Liver (tissue), 9 donors: ENCODE measurements around the gene ZFP3. TPM values are rescaled to one million over a fixed set of nuclear protein-coding genes. Genes with fewer than 3 reads are reported as not detected.
"Not testable (repeated sequence)": the region's sequence is repeated elsewhere in the genome, so short reads cannot be mapped to it uniquely, and the experiment has no call there.

Experiments used
- DNase-seq: peaks from one replicate; pipeline ENCODE4 v3.0.0-alpha.2; 2017; ENCODE audit warnings: low spot score
- H3K27ac ChIP-seq, 2 donors: one replicate each; pipeline ENCODE4 v1.7.0; 2013; ENCODE audit warnings: inconsistent platforms in 2 of 2, low read length in 2 of 2, control low read depth in 1 of 2, low read depth in 1 of 2, mild to moderate bottlenecking in 1 of 2
- H3K27me3 ChIP-seq, 4 donors: one replicate each; pipeline versions ENCODE4 v1.6.1 to v1.7.0; 2013; ENCODE audit warnings: low read length in 3 of 4, inconsistent platforms in 1 of 4, mild to moderate bottlenecking in 1 of 4, moderate library complexity in 1 of 4; ENCODE audit not compliant: control insufficient read depth in 4 of 4, insufficient read depth in 4 of 4
- H3K36me3 ChIP-seq, 4 donors: one replicate each; pipeline versions ENCODE4 v1.6.1 to v1.7.0; 2013; ENCODE audit warnings: low read length in 3 of 4, mild to moderate bottlenecking in 3 of 4, low read depth in 1 of 4, moderate library complexity in 1 of 4; ENCODE audit not compliant: control insufficient read depth in 4 of 4, insufficient read depth in 3 of 4
- H3K4me1 ChIP-seq, 4 donors: one replicate each; pipeline versions ENCODE4 v1.6.1 to v1.7.0; 2013; ENCODE audit warnings: low read length in 3 of 4, mild to moderate bottlenecking in 3 of 4, moderate library complexity in 1 of 4; ENCODE audit not compliant: control insufficient read depth in 4 of 4, insufficient read depth in 4 of 4
- H3K4me3 ChIP-seq, 3 donors: one replicate each; pipeline versions ENCODE4 v1.6.1 to v1.7.0; 2013; ENCODE audit warnings: low read length in 3 of 3, control low read depth in 1 of 3, low read depth in 1 of 3, mild to moderate bottlenecking in 1 of 3
- H3K9ac ChIP-seq, 2 donors: one replicate each; pipeline ENCODE4 v1.7.0; 2013; ENCODE audit warnings: low read length in 2 of 2, mild to moderate bottlenecking in 2 of 2, moderate library complexity in 2 of 2, control low read depth in 1 of 2, low read depth in 1 of 2
- H3K9me3 ChIP-seq, 4 donors: one replicate each; pipeline versions ENCODE4 v1.6.1 to v1.7.0; 2013; ENCODE audit warnings: low read length in 3 of 4; ENCODE audit not compliant: control insufficient read depth in 4 of 4
- EGR1 ChIP-seq, 2 donors: IDR thresholded peaks; 2 replicates each; pipeline ENCODE4 v1.6.1; 2016 to 2018; ENCODE audit warnings: antibody characterized with exemption in 2 of 2, low read depth in 2 of 2
- FOXA1 ChIP-seq: IDR thresholded peaks from 2 replicates; pipeline ENCODE4 v1.6.1; 2016; ENCODE audit warnings: antibody characterized with exemption
- HNF4A ChIP-seq, 2 donors: conservative IDR thresholded peaks; 2 replicates each; pipeline ENCODE4 v1.6.1; 2016; ENCODE audit warnings: antibody characterized with exemption in 2 of 2, mild to moderate bottlenecking in 2 of 2
- JUND ChIP-seq, 2 donors: IDR thresholded peaks; 2 replicates each; pipeline ENCODE4 v1.6.1; 2016; ENCODE audit warnings: antibody characterized with exemption in 2 of 2
- NR2F2 ChIP-seq: IDR thresholded peaks from 2 replicates; pipeline ENCODE4 v1.6.1; 2016; ENCODE audit warnings: antibody characterized with exemption
- RAD21 ChIP-seq, 2 donors: IDR thresholded peaks; 2 replicates each; pipeline ENCODE4 v1.6.1; 2016; ENCODE audit warnings: antibody characterized with exemption in 2 of 2, mild to moderate bottlenecking in 2 of 2
- RXRA ChIP-seq, 2 donors: IDR thresholded peaks; 2 replicates each; pipeline ENCODE4 v1.6.1; 2017 to 2018; ENCODE audit warnings: antibody characterized with exemption in 2 of 2, mild to moderate bottlenecking in 1 of 2
- SP1 ChIP-seq: IDR thresholded peaks from 2 replicates; pipeline ENCODE4 v1.6.1; 2018; ENCODE audit warnings: antibody characterized with exemption, mild to moderate bottlenecking
- TAF1 ChIP-seq: conservative IDR thresholded peaks from 2 replicates; pipeline ENCODE4 v1.6.1; 2016; ENCODE audit warnings: antibody characterized with exemption, mild to moderate bottlenecking
- WGBS: extraction: QIAGEN DNeasy Blood & Tissue Kit; methylation state at CpG from one replicate; pipeline ENCODE4 v1.1.7; 2013; 5-methylcytosine and 5-hydroxymethylcytosine counted together
- polyA plus RNA-seq, 2 donors: library from polyadenylated mRNA; stranded (reverse) in 1 of 2; unstranded in 1 of 2; fragments of 200-250 nt in 1 of 2; fragments of >200 nt in 1 of 2; fragmentation: Nextera tagmentation in 1 of 2; extraction: Ambion mirVana in 1 of 2; gene quantifications; one replicate each; pipeline versions ENCODE4 v1.2.1 to v1.2.3, GENCODE V29; 2013 to 2015
- total RNA-seq, 2 donors: library from RNA; depleted of rRNA; stranded (reverse); fragments of >200 nt; gene quantifications; one replicate each; pipeline ENCODE4 v1.2.3, GENCODE V29; 2014
- TF ChIP-seq, protein P1 (sequence below): IDR thresholded peaks from 2 replicates; pipeline ENCODE4 v1.6.1; 2016; ENCODE audit warnings: antibody characterized with exemption, mild to moderate bottlenecking
- TF ChIP-seq, protein P2 (sequence below): fragments of 150-350 bp; IDR thresholded peaks from 2 replicates; pipeline ENCODE4 v1.5.1; 2017; ENCODE audit warnings: improper control_type of control experiment, low read depth, low read length; ENCODE audit not compliant: missing input control
- TF ChIP-seq, protein P3 (sequence below): IDR thresholded peaks from 2 replicates; pipeline ENCODE4 v1.6.1; 2016; ENCODE audit warnings: antibody characterized with exemption
- TF ChIP-seq, protein P4 (sequence below): IDR thresholded peaks from 2 replicates; pipeline ENCODE4 v1.6.1; 2016; ENCODE audit warnings: antibody characterized with exemption
- donor health status: healthy.
- donor health status: healthy.
- donor health status: healthy.
- donor health status: healthy.
- donor health status: healthy.

The ZFP3 gene
- total and polyA plus RNA-seq, 4 donors: 0.46 to 1.6 (median 1.1) TPM

DNA sequence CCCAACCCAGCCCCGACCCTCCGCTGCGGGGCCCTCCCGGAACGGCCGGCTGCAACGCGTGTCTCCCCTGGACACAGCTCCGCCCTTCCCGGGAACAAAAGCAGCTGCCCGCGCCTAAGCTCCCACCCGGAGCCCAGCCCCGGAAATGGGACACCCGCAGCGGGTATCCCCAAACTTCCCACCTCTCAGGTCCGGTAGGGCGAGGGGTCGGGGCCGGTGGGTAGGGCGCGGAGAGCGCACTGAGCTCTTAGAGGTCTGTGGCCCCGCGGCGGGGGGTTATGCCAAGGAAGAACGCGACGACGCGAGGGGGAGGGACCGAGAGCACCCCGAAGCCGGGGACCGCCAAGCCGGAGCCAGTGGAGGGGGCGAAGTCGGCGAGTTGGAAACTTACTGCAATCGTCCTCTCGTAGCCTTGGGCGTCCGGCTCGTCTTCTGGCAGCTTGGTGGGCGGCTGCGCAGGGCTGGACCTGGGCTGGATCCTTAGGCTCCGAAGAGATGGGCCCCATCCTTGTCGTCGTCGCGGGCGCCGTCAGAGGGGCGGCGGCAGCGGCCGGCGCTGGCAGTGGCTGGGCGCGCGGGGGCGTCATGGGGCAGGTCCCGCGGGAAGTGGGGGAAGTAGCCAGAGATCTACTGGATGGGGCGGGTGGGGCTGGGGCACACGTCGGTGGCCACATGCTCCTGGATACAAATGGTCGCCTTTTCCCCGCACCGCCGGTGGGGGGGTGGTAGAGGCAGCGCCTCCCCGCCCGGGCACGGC lies 44.5 kb downstream of the ZFP3 start (continued):
- TF ChIP-seq, protein P1, sequence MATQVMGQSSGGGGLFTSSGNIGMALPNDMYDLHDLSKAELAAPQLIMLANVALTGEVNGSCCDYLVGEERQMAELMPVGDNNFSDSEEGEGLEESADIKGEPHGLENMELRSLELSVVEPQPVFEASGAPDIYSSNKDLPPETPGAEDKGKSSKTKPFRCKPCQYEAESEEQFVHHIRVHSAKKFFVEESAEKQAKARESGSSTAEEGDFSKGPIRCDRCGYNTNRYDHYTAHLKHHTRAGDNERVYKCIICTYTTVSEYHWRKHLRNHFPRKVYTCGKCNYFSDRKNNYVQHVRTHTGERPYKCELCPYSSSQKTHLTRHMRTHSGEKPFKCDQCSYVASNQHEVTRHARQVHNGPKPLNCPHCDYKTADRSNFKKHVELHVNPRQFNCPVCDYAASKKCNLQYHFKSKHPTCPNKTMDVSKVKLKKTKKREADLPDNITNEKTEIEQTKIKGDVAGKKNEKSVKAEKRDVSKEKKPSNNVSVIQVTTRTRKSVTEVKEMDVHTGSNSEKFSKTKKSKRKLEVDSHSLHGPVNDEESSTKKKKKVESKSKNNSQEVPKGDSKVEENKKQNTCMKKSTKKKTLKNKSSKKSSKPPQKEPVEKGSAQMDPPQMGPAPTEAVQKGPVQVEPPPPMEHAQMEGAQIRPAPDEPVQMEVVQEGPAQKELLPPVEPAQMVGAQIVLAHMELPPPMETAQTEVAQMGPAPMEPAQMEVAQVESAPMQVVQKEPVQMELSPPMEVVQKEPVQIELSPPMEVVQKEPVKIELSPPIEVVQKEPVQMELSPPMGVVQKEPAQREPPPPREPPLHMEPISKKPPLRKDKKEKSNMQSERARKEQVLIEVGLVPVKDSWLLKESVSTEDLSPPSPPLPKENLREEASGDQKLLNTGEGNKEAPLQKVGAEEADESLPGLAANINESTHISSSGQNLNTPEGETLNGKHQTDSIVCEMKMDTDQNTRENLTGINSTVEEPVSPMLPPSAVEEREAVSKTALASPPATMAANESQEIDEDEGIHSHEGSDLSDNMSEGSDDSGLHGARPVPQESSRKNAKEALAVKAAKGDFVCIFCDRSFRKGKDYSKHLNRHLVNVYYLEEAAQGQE: no peak
- TF ChIP-seq, protein P2, sequence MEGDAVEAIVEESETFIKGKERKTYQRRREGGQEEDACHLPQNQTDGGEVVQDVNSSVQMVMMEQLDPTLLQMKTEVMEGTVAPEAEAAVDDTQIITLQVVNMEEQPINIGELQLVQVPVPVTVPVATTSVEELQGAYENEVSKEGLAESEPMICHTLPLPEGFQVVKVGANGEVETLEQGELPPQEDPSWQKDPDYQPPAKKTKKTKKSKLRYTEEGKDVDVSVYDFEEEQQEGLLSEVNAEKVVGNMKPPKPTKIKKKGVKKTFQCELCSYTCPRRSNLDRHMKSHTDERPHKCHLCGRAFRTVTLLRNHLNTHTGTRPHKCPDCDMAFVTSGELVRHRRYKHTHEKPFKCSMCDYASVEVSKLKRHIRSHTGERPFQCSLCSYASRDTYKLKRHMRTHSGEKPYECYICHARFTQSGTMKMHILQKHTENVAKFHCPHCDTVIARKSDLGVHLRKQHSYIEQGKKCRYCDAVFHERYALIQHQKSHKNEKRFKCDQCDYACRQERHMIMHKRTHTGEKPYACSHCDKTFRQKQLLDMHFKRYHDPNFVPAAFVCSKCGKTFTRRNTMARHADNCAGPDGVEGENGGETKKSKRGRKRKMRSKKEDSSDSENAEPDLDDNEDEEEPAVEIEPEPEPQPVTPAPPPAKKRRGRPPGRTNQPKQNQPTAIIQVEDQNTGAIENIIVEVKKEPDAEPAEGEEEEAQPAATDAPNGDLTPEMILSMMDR: no peak
- no peak for TF ChIP-seq RAD21 (IDR thresholded peaks at IDR 0.05)

- Histone ChIP-seq H3K4me1 (peaks cover 0 to 6% (median 4%) of the 10 kb centered on the region in 4 donors), H3K9ac (no peak overlapping the region), H3K27me3 (peaks cover 0 to 2% (median 0%) of the 10 kb centered on the region in 4 donors), H3K4me3 (peak overlapping the region in 1 of 3 donors; percentile 34), H3K9me3 (peaks cover 0 to 3% (median 1%) of the 10 kb centered on the region in 4 donors), H3K27ac (no peak overlapping the region), H3K36me3 (no peaks in the 10 kb centered on the region)
- TF ChIP-seq, protein P2: no peak
- TF ChIP-seq JUND (IDR thresholded peaks at IDR 0.05): no peak
- TF ChIP-seq, protein P1: no peak
- no peak for TF ChIP-seq SP1
- TF ChIP-seq RAD21 (IDR thresholded peaks at IDR 0.05): no peak
- TF ChIP-seq FOXA1: no peak
- TF ChIP-seq RXRA (IDR thresholded peaks at IDR 0.05): no peak
- TF ChIP-seq EGR1 (IDR thresholded peaks at IDR 0.05; ENCODE audit: low read depth in 2 of 2): no peak
- TF ChIP-seq, protein P3, sequence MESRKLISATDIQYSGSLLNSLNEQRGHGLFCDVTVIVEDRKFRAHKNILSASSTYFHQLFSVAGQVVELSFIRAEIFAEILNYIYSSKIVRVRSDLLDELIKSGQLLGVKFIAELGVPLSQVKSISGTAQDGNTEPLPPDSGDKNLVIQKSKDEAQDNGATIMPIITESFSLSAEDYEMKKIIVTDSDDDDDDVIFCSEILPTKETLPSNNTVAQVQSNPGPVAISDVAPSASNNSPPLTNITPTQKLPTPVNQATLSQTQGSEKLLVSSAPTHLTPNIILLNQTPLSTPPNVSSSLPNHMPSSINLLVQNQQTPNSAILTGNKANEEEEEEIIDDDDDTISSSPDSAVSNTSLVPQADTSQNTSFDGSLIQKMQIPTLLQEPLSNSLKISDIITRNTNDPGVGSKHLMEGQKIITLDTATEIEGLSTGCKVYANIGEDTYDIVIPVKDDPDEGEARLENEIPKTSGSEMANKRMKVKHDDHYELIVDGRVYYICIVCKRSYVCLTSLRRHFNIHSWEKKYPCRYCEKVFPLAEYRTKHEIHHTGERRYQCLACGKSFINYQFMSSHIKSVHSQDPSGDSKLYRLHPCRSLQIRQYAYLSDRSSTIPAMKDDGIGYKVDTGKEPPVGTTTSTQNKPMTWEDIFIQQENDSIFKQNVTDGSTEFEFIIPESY: no peak
- TF ChIP-seq NR2F2: no peak
- TF ChIP-seq, protein P4, sequence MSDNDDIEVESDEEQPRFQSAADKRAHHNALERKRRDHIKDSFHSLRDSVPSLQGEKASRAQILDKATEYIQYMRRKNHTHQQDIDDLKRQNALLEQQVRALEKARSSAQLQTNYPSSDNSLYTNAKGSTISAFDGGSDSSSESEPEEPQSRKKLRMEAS: no peak
- no peak for TF ChIP-seq TAF1
- TF ChIP-seq HNF4A (conservative IDR thresholded peaks at IDR 0.05): no peak
- DNase-seq: peak; percentile 25
- WGBS: 57% methylated on average over 53 of the region's 53 CpGs
Measured at GRCh38 chr17:5123343-5124124, 45.3 kb downstream of the ZFP3 start.

DNA sequence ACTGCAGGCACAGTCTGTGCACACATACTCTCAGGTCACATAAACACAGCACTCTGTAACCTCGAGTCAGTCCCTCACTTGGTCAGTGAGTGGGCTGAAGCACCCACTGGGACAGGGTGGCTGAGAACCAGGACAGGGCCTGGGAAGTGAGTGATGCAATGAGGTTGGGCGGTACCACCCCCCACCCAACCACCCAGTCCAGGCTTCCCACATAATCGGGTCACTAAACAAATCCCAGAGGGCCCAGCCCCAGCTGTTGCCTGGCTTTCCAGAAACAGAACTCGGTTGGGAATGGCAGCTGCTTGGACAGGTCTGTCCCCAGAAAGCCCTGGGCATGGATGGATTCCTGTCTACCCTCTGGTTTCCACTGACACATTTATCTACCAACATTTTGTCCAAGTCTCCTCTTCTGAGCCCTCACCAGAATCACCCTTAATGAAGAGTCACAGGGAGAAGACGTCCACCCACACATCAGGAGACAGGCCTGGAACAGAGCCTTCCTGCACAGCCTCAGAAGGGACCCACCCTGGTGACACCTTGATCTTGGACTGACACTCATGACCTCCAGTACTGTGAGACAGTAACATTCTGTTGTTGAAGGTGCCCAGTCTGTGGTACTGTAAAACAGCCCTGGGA lies 46.0 kb downstream of the ZFP3 start:
- not testable (repeated sequence) for H3K9ac ChIP-seq, H3K36me3 ChIP-seq, H3K27me3 ChIP-seq, H3K4me1 ChIP-seq, H3K27ac ChIP-seq, H3K9me3 ChIP-seq, H3K4me3 ChIP-seq
- 76% methylated on average over 5 of the region's 5 CpGs for WGBS
- peak; percentile 13 for DNase-seq
